GM12874 (cell line): ENCODE data around the gene CRELD2.

Experiments
- CTCF ChIP-seq: IDR thresholded peaks from 2 replicates; pipeline ENCODE4 v1.5.1; 2011; ENCODE audit warnings: low read depth, mild to moderate bottlenecking, control low read depth, low read length, moderate library complexity; ENCODE audit not compliant: insufficient read depth

The CRELD2 gene

GRCh38 chr22:49877642-49878041 is 40.8 kb upstream of the CRELD2 start:
- no peak for TF ChIP-seq CTCF

GRCh38 chr22:49878206-49878605 is 40.2 kb upstream of the CRELD2 start:
- TF ChIP-seq CTCF = no peak

GRCh38 chr22:49879871-49880270 is 38.6 kb upstream of the CRELD2 start:
- no peak for TF ChIP-seq CTCF

GRCh38 chr22:49880281-49880680 is 38.2 kb upstream of the CRELD2 start:
- TF ChIP-seq CTCF = no peak

GRCh38 chr22:49881856-49882255 is 36.6 kb upstream of the CRELD2 start:
- TF ChIP-seq CTCF = no peak

- TF ChIP-seq CTCF = no peak
Observed at GRCh38 chr22:49882519-49883293, 35.7 kb upstream of the CRELD2 start.

GRCh38 chr22:49883294-49883640 is 35.2 kb upstream of the CRELD2 start:
- no peak for TF ChIP-seq CTCF
